SK-N-MC (cell line): ENCODE results near the gene CD63.

Experiments
- EZH2 ChIP-seq: fragments of 200-600 bp; sonication (generic); IDR thresholded peaks from one replicate; pipeline ENCODE4 v1.6.1; 2017; ENCODE audit warnings: antibody characterized with exemption
- FOXP2 ChIP-seq: optimal IDR thresholded peaks from 2 replicates; pipeline ENCODE3; 2011; ENCODE audit warnings: mild to moderate bottlenecking, moderate library complexity; ENCODE audit not compliant: insufficient read depth; ENCODE audit errors: extremely low read length, control extremely low read depth
- POLR2AphosphoS5 ChIP-seq: IDR thresholded peaks from 2 replicates; pipeline ENCODE4 v1.6.1; 2012; ENCODE audit warnings: mild to moderate bottlenecking, low read depth, low read length, borderline replicate concordance

DNA sequence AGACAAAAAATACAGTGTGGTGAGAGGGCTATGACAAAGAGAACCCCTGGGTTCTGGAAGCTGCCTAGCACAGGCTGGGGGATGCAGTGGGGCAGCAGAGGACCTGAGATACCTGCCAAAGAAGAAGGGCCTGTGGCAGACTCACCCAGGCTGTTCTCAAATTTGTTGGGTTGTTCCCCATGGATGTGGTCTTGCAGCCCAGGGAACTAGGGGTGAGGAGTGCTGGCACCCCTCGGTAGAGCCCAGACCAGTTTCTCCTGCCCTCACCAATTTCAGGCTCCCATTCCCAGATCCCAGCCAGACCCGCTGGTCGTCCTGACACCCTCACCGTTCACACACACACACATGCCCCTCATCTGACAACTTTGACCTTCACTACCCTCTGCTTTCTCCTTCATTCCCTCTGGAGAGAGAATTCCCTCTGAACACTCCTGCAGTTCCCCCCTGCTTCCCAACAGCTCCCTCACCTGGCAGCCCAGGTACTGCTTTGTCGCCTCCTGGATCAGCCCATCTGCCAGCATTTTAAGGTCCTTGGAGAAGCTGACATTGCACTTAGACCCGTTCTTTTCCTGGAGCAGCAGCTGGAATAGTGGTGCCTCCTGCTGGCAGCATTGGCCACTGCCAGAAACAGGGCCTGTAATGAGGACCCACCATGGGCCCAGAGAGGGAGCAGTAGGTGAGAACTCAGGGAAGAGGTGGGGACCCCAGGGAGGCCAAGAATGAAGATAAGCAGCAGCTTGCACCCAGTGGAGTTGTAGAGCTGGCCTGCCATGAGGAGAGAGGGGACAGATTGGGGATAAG, 8.2 kb upstream of the CD63 start:
- no peak for TF ChIP-seq EZH2
- TF ChIP-seq POLR2AphosphoS5: no peak
- TF ChIP-seq FOXP2: no peak
